ENCODE measurements around the gene SUCNR1. TPM values are rescaled to one million over a fixed set of nuclear protein-coding genes. Genes with fewer than 3 reads are reported as not detected.
"Not testable (repeated sequence)": the region's sequence is repeated elsewhere in the genome, so short reads cannot be mapped to it uniquely, and the experiment has no call there.

The SUCNR1 gene
- total RNA-seq, 2 donors from 2014 or later, result 0.26 to 0.33 TPM

- DNase-seq (no peak), ATAC-seq (no peak)
- TF ChIP-seq, protein P1, sequence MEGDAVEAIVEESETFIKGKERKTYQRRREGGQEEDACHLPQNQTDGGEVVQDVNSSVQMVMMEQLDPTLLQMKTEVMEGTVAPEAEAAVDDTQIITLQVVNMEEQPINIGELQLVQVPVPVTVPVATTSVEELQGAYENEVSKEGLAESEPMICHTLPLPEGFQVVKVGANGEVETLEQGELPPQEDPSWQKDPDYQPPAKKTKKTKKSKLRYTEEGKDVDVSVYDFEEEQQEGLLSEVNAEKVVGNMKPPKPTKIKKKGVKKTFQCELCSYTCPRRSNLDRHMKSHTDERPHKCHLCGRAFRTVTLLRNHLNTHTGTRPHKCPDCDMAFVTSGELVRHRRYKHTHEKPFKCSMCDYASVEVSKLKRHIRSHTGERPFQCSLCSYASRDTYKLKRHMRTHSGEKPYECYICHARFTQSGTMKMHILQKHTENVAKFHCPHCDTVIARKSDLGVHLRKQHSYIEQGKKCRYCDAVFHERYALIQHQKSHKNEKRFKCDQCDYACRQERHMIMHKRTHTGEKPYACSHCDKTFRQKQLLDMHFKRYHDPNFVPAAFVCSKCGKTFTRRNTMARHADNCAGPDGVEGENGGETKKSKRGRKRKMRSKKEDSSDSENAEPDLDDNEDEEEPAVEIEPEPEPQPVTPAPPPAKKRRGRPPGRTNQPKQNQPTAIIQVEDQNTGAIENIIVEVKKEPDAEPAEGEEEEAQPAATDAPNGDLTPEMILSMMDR (IDR thresholded peaks at IDR 0.05), result no peak
- no peak for TF ChIP-seq POLR2A (IDR thresholded peaks at IDR 0.05)
- intact Hi-C loops (cut with DNase I), result no loop called here
- WGBS, 2 donors, result 35 to 50% methylated on average over 1 of the region's 1 CpG
- Histone ChIP-seq H3K4me3 (no peak overlapping the region), H3K9me3 (no peaks in the 10 kb centered on the region), H3K4me1 (no peaks in the 10 kb centered on the region), H3K27me3 (no peaks in the 10 kb centered on the region), H3K36me3 (replicated peaks in 1 of 2; ENCODE audit: insufficient read depth in 1 of 2, low read depth in 2 of 2) (no peaks in the 10 kb centered on the region), H3K27ac (no peak overlapping the region)
Observed at GRCh38 chr3:151923901-151924300, 50.5 kb downstream of the SUCNR1 start.

GRCh38 chr3:151924753-151925152, 51.3 kb downstream of the SUCNR1 start:
- no peak overlapping the region for H3K27ac ChIP-seq
- no peaks in the 10 kb centered on the region for H3K27me3 ChIP-seq
- H3K4me1 ChIP-seq, result no peaks in the 10 kb centered on the region
- no peaks in the 10 kb centered on the region for H3K36me3 ChIP-seq (replicated peaks in 1 of 2; ENCODE audit: insufficient read depth in 1 of 2, low read depth in 2 of 2)
- DNase-seq (no peak), ATAC-seq (no peak)
- 82 to 85% methylated on average over 3 of the region's 3 CpGs for WGBS, 2 donors
- no peak overlapping the region for H3K4me3 ChIP-seq
- intact Hi-C loops (cut with DNase I), result no loop called here
- TF ChIP-seq, protein P1 (IDR thresholded peaks at IDR 0.05), result no peak
- TF ChIP-seq POLR2A (IDR thresholded peaks at IDR 0.05), result no peak
- no peaks in the 10 kb centered on the region for H3K9me3 ChIP-seq

GRCh38 chr3:151925419-151925818, 52.0 kb downstream of the SUCNR1 start:
- H3K9me3 ChIP-seq, result no peaks in the 10 kb centered on the region
- intact Hi-C loops (cut with DNase I), result no loop called here
- no peaks in the 10 kb centered on the region for H3K36me3 ChIP-seq (replicated peaks in 1 of 2; ENCODE audit: insufficient read depth in 1 of 2, low read depth in 2 of 2)
- no peak overlapping the region for H3K27ac ChIP-seq
- H3K4me3 ChIP-seq, result no peak overlapping the region
- DNase-seq (no peak), ATAC-seq (no peak)
- WGBS, 2 donors, result 81 to 87% methylated on average over 4 of the region's 4 CpGs
- no peak for TF ChIP-seq POLR2A (IDR thresholded peaks at IDR 0.05)
- TF ChIP-seq, protein P1 (IDR thresholded peaks at IDR 0.05), result no peak
- no peaks in the 10 kb centered on the region for H3K4me1 ChIP-seq
- H3K27me3 ChIP-seq, result no peaks in the 10 kb centered on the region

- H3K4me1 ChIP-seq, result no peaks in the 10 kb centered on the region
- WGBS, 2 donors, result 52 to 59% methylated on average over 2 of the region's 2 CpGs
- intact Hi-C loops (cut with DNase I), result no loop called here
- TF ChIP-seq, protein P1 (IDR thresholded peaks at IDR 0.05), result no peak
- TF ChIP-seq POLR2A (IDR thresholded peaks at IDR 0.05), result no peak
- no peak overlapping the region for H3K27ac ChIP-seq
- no peaks in the 10 kb centered on the region for H3K36me3 ChIP-seq (replicated peaks in 1 of 2; ENCODE audit: insufficient read depth in 1 of 2, low read depth in 2 of 2)
- ATAC-seq (no peak), DNase-seq (no peak)
- no peaks in the 10 kb centered on the region for H3K27me3 ChIP-seq
- H3K4me3 ChIP-seq, result no peak overlapping the region
- H3K9me3 ChIP-seq, result no peaks in the 10 kb centered on the region
Observed at GRCh38 chr3:151925876-151926275, 52.4 kb downstream of the SUCNR1 start.

GRCh38 chr3:151926956-151927355, 53.5 kb downstream of the SUCNR1 start:
- no peaks in the 10 kb centered on the region for H3K36me3 ChIP-seq (replicated peaks in 1 of 2; ENCODE audit: insufficient read depth in 1 of 2, low read depth in 2 of 2)
- no peak overlapping the region for H3K27ac ChIP-seq
- DNase-seq (no peak), ATAC-seq (no peak)
- intact Hi-C loops (cut with DNase I), result no loop called here
- WGBS, 2 donors, result 89 to 90% methylated on average over 5 of the region's 5 CpGs
- H3K4me3 ChIP-seq, result no peak overlapping the region
- TF ChIP-seq, protein P1 (IDR thresholded peaks at IDR 0.05), result no peak
- no peak for TF ChIP-seq POLR2A (IDR thresholded peaks at IDR 0.05)
- H3K9me3 ChIP-seq, result no peaks in the 10 kb centered on the region
- no peaks in the 10 kb centered on the region for H3K27me3 ChIP-seq
- H3K4me1 ChIP-seq, result no peaks in the 10 kb centered on the region

- ATAC-seq; intact Hi-C loops (cut with DNase I); H3K9me3 ChIP-seq; H3K4me1 ChIP-seq; H3K4me3 ChIP-seq; H3K27me3 ChIP-seq; H3K27ac ChIP-seq; H3K36me3 ChIP-seq (replicated peaks in 1 of 2; ENCODE audit: insufficient read depth in 1 of 2, low read depth in 2 of 2); DNase-seq: not testable (repeated sequence)
- 89% methylated on average over 6 to 33 of the region's 49 CpGs for whole genome bisulfite sequencing, 2 donors
Observed at GRCh38 chr3:151927915-151928525, 54.6 kb downstream of the SUCNR1 start.
